H9 (cell line): ENCODE data around the gene ANKMY1. TPM values are rescaled to one million over a fixed set of nuclear protein-coding genes. Genes with fewer than 3 reads are reported as not detected.

ENCODE experiments used
- DNase-seq: peaks from one replicate; pipeline ENCODE4 v3.0.0-alpha.2; 2017
- H2AFZ ChIP-seq: one replicate; pipeline ENCODE4 v1.6.1; 2013; ENCODE audit warnings: mild to moderate bottlenecking, low read length, control low read depth, moderate library complexity
- H2AK5ac ChIP-seq: 2 replicates; pipeline ENCODE4 v1.6.1; 2013; ENCODE audit warnings: low read length, control low read depth, mixed read lengths; ENCODE audit not compliant: insufficient read length
- H2BK120ac ChIP-seq: one replicate; pipeline ENCODE4 v1.6.1; 2013; ENCODE audit warnings: low read depth, mild to moderate bottlenecking, low read length, control low read depth, inconsistent platforms; ENCODE audit not compliant: poor library complexity, severe bottlenecking
- H2BK12ac ChIP-seq: 2 replicates; pipeline ENCODE4 v1.6.1; 2013; ENCODE audit warnings: low read length, control low read depth, mixed read lengths, low read depth; ENCODE audit not compliant: insufficient read length
- H2BK15ac ChIP-seq: 2 replicates; pipeline ENCODE4 v1.6.1; 2013; ENCODE audit warnings: low read depth, low read length, control low read depth
- H2BK20ac ChIP-seq: one replicate; pipeline ENCODE4 v1.6.1; 2013; ENCODE audit warnings: low read depth, mild to moderate bottlenecking, low read length, control low read depth, inconsistent platforms; ENCODE audit not compliant: poor library complexity, severe bottlenecking
- H2BK5ac ChIP-seq: 2 replicates; pipeline ENCODE4 v1.6.1; 2013; ENCODE audit warnings: low read length, control low read depth, mixed read lengths; ENCODE audit not compliant: insufficient read length
- H3K14ac ChIP-seq: 2 replicates; pipeline ENCODE4 v1.6.1; 2013; ENCODE audit warnings: low read length, control low read depth; ENCODE audit not compliant: insufficient read depth
- H3K18ac ChIP-seq: 2 replicates; pipeline ENCODE4 v1.6.1; 2013; ENCODE audit warnings: low read depth, mild to moderate bottlenecking, mixed read lengths, low read length, control low read depth; ENCODE audit not compliant: insufficient read length
- H3K23ac ChIP-seq: 2 replicates; pipeline ENCODE4 v1.6.1; 2013; ENCODE audit warnings: low read length, control low read depth, mixed read lengths, low read depth; ENCODE audit not compliant: insufficient read length
- H3K23me2 ChIP-seq: 2 replicates; pipeline ENCODE4 v1.6.1; 2013; ENCODE audit warnings: low read depth, mild to moderate bottlenecking, mixed read lengths, low read length, control low read depth; ENCODE audit not compliant: insufficient read length, poor library complexity, severe bottlenecking
- H3K27ac ChIP-seq: 2 replicates; pipeline ENCODE4 v1.5.1; 2013; ENCODE audit warnings: low read length, control low read depth, mixed read lengths, low read depth; ENCODE audit not compliant: insufficient read length
- H3K27me3 ChIP-seq: 2 replicates; pipeline ENCODE4 v1.6.1; 2013; ENCODE audit warnings: low read length, control low read depth, inconsistent platforms; ENCODE audit not compliant: insufficient read depth
- H3K4ac ChIP-seq: 2 replicates; pipeline ENCODE4 v1.6.1; 2013; ENCODE audit warnings: low read depth, mild to moderate bottlenecking, control low read depth, inconsistent platforms, low read length, moderate library complexity
- H3K4me1 ChIP-seq: 2 replicates; pipeline ENCODE4 v1.6.1; 2013; ENCODE audit warnings: low read length, control low read depth, inconsistent platforms; ENCODE audit not compliant: insufficient read depth
- H3K4me2 ChIP-seq: 2 replicates; pipeline ENCODE4 v1.6.1; 2013; ENCODE audit warnings: low read length, control low read depth, mixed read lengths; ENCODE audit not compliant: insufficient read length, insufficient read depth
- H3K56ac ChIP-seq: 2 replicates; pipeline ENCODE4 v1.6.1; 2013; ENCODE audit warnings: low read depth, mild to moderate bottlenecking, mixed read lengths, low read length, control low read depth; ENCODE audit not compliant: insufficient read length
- H3K79me1 ChIP-seq: 2 replicates; pipeline ENCODE4 v1.6.1; 2013; ENCODE audit warnings: low read depth, mild to moderate bottlenecking, moderate library complexity, low read length, control low read depth, inconsistent platforms; ENCODE audit not compliant: insufficient read depth, poor library complexity, severe bottlenecking
- H3K79me2 ChIP-seq: 2 replicates; pipeline ENCODE4 v1.6.1; 2013; ENCODE audit warnings: low read length, control low read depth, inconsistent platforms; ENCODE audit not compliant: insufficient read depth
- H3K9ac ChIP-seq: 2 replicates; pipeline ENCODE4 v1.6.1; 2013; ENCODE audit warnings: low read length, control low read depth, mixed read lengths; ENCODE audit not compliant: insufficient read length; ENCODE audit errors: extremely low read depth
- H3K9me3 ChIP-seq: one replicate; pipeline ENCODE4 v1.6.1; 2013; ENCODE audit warnings: low read depth, low read length, inconsistent platforms; ENCODE audit not compliant: control insufficient read depth
- H3T11ph ChIP-seq: one replicate; pipeline ENCODE4 v1.6.1; 2013; ENCODE audit warnings: mild to moderate bottlenecking, low read length, control low read depth, inconsistent platforms
- H4K20me1 ChIP-seq: one replicate; pipeline ENCODE4 v1.6.1; 2013; ENCODE audit not compliant: control insufficient read depth, insufficient read length, insufficient read depth
- H4K5ac ChIP-seq: 2 replicates; pipeline ENCODE4 v1.6.1; 2013; ENCODE audit warnings: low read depth, mild to moderate bottlenecking, mixed read lengths, low read length, control low read depth; ENCODE audit not compliant: insufficient read length
- H4K8ac ChIP-seq: replicated peaks from 2 replicates; pipeline ENCODE4 v1.6.1; 2013; ENCODE audit warnings: low read length, control low read depth, mixed read lengths, low read depth; ENCODE audit not compliant: insufficient read length
- H4K91ac ChIP-seq: 2 replicates; pipeline ENCODE4 v1.6.1; 2013; ENCODE audit warnings: low read depth, mild to moderate bottlenecking, moderate library complexity, mixed read lengths, low read length, control low read depth; ENCODE audit not compliant: insufficient read length
- H3K27ac Mint-ChIP-seq, 3 experiments: 2 replicates in 2 of 3; 3 replicates in 1 of 3; pipeline ENCODE4 v1.8.0; 2020 to 2021; ENCODE audit warnings: mixed read lengths in 3 of 3, mild to moderate bottlenecking in 1 of 3, moderate library complexity in 1 of 3
- H3K27me3 Mint-ChIP-seq: 2 replicates; pipeline ENCODE4 v1.8.0; 2021; ENCODE audit warnings: low read depth, mild to moderate bottlenecking, moderate library complexity, mixed read lengths
- H3K36me3 Mint-ChIP-seq, 3 experiments: 2 replicates in 2 of 3; 3 replicates in 1 of 3; pipeline ENCODE4 v1.8.0; 2020 to 2021; ENCODE audit warnings: low read depth in 3 of 3, mixed read lengths in 3 of 3; ENCODE audit not compliant: insufficient read depth in 1 of 3
- H3K4me1 Mint-ChIP-seq, 2 experiments: 2 replicates each; pipeline ENCODE4 v1.8.0; 2020; ENCODE audit warnings: mixed read lengths in 2 of 2
- H3K4me3 Mint-ChIP-seq, 2 experiments: 2 replicates in 1 of 2; 3 replicates in 1 of 2; pipeline ENCODE4 v1.8.0; 2020 to 2021; ENCODE audit warnings: mild to moderate bottlenecking in 2 of 2, mixed read lengths in 2 of 2, moderate library complexity in 1 of 2
- H3K9me3 Mint-ChIP-seq, 2 experiments: 2 replicates in 1 of 2; 3 replicates in 1 of 2; pipeline ENCODE4 v1.8.0; 2020; ENCODE audit warnings: mild to moderate bottlenecking in 2 of 2, mixed read lengths in 2 of 2, moderate library complexity in 1 of 2
- WGBS: extraction: QIAGEN DNeasy Blood & Tissue Kit; methylation state at CpG from one replicate; pipeline ENCODE4 v1.1.7; 2013; ENCODE audit warnings: missing lambda C conversion rate, low lambda C conversion rate, mixed read lengths; ENCODE audit not compliant: insufficient read length; ENCODE audit errors: extremely low coverage; 5-methylcytosine and 5-hydroxymethylcytosine counted together
- total RNA-seq: library from RNA; stranded (reverse); gene quantifications from 2 replicates; pipeline ENCODE4 v1.2.1, GENCODE V29; 2021
- TF ChIP-seq, protein P1 (sequence below): fragments of 200-600 bp; sonication (generic); conservative IDR thresholded peaks from 3 replicates; pipeline ENCODE4 v1.8.0; 2021; ENCODE audit warnings: antibody characterized with exemption, mild to moderate bottlenecking

The ANKMY1 gene
- total RNA-seq, 1 experiment from 2014 or later, result 13.7 TPM

GRCh38 chr2:240467659-240468302 is 90.0 kb downstream of the ANKMY1 start:
- no peaks in the 10 kb centered on the region for H3K4me1 ChIP-seq
- Mint-ChIP-seq H3K9me3 (no peaks in the 10 kb centered on the region), H3K36me3 (peaks cover 0 to 16% (median 13%) of the 10 kb centered on the region in 3 experiments), H3K4me1 (peaks cover 2 to 3% of the 10 kb centered on the region in 2 experiments; a peak in 2 of 4 replicates), H3K27ac (no peak overlapping the region), H3K4me3 (no peak overlapping the region), H3K27me3 (peaks cover 12% of the 10 kb centered on the region; the same call in 1 of the 2 replicates)
- H3K14ac ChIP-seq, result no peak overlapping the region
- no peak overlapping the region for H3T11ph ChIP-seq
- no peaks in the 10 kb centered on the region for H3K9me3 ChIP-seq
- H3K27me3 ChIP-seq, result no peaks in the 10 kb centered on the region
- H2BK5ac ChIP-seq, result no peak overlapping the region
- no peaks in the 10 kb centered on the region for H3K79me1 ChIP-seq
- no peaks in the 10 kb centered on the region for H3K79me2 ChIP-seq
- no peak overlapping the region for H2BK12ac ChIP-seq
- H4K91ac ChIP-seq, result no peak overlapping the region
- H3K9ac ChIP-seq, result no peak overlapping the region
- H3K23me2 ChIP-seq, result no peaks in the 10 kb centered on the region
- no peak overlapping the region for H4K5ac ChIP-seq
- H3K4me2 ChIP-seq, result no peak overlapping the region
- no peak overlapping the region for H2BK120ac ChIP-seq
- H3K27ac ChIP-seq, result no peak overlapping the region
- no peak overlapping the region for H4K8ac ChIP-seq
- no peak overlapping the region for H2AK5ac ChIP-seq
- H3K56ac ChIP-seq, result no peak overlapping the region
- peak; percentile 30 for DNase-seq
- no peak overlapping the region for H2BK20ac ChIP-seq
- no peak overlapping the region for H2BK15ac ChIP-seq
- H3K23ac ChIP-seq, result no peak overlapping the region
- no CpG with 5 or more reads among the region's 22 CpGs for WGBS
- H3K4ac ChIP-seq, result no peak overlapping the region
- H4K20me1 ChIP-seq, result no peaks in the 10 kb centered on the region
- TF ChIP-seq, protein P1, sequence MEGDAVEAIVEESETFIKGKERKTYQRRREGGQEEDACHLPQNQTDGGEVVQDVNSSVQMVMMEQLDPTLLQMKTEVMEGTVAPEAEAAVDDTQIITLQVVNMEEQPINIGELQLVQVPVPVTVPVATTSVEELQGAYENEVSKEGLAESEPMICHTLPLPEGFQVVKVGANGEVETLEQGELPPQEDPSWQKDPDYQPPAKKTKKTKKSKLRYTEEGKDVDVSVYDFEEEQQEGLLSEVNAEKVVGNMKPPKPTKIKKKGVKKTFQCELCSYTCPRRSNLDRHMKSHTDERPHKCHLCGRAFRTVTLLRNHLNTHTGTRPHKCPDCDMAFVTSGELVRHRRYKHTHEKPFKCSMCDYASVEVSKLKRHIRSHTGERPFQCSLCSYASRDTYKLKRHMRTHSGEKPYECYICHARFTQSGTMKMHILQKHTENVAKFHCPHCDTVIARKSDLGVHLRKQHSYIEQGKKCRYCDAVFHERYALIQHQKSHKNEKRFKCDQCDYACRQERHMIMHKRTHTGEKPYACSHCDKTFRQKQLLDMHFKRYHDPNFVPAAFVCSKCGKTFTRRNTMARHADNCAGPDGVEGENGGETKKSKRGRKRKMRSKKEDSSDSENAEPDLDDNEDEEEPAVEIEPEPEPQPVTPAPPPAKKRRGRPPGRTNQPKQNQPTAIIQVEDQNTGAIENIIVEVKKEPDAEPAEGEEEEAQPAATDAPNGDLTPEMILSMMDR, result no peak
- H3K18ac ChIP-seq, result no peak overlapping the region
- H2AFZ ChIP-seq, result no peak overlapping the region
